Muscle layer of colon (tissue), 2 donors: Measurements from ENCODE around the gene APEH.

ENCODE experiments used
- H3K27ac ChIP-seq: one replicate; pipeline ENCODE4 v1.7.0; 2013; ENCODE audit warnings: low read depth, mild to moderate bottlenecking, low read length, moderate library complexity
- H3K27me3 ChIP-seq, 2 donors: one replicate each; pipeline ENCODE4 v1.7.0; 2013; ENCODE audit warnings: low read length in 2 of 2, mild to moderate bottlenecking in 2 of 2; ENCODE audit not compliant: insufficient read depth in 2 of 2, control insufficient read depth in 1 of 2
- H3K36me3 ChIP-seq: one replicate; pipeline ENCODE4 v1.7.0; 2013; ENCODE audit warnings: mild to moderate bottlenecking, low read length; ENCODE audit not compliant: insufficient read depth
- H3K4me1 ChIP-seq: one replicate; pipeline ENCODE4 v1.7.0; 2013; ENCODE audit warnings: mild to moderate bottlenecking, low read length; ENCODE audit not compliant: insufficient read depth
- H3K4me3 ChIP-seq, 2 donors: one replicate each; pipeline ENCODE4 v1.7.0; 2013; ENCODE audit warnings: low read length in 2 of 2, low read depth in 1 of 2, mild to moderate bottlenecking in 1 of 2, moderate library complexity in 1 of 2
- H3K9ac ChIP-seq: one replicate; pipeline ENCODE4 v1.7.0; 2013; ENCODE audit warnings: low read length
- H3K9me3 ChIP-seq: one replicate; pipeline ENCODE4 v1.7.0; 2013; ENCODE audit warnings: mild to moderate bottlenecking, low read length
- donor health status: abdominal sarcoma.
- donor health status: Adenocarcinoma of cecum.

The APEH gene

GRCh38 chr3:49652218-49652902 is 21.8 kb upstream of the APEH start:
- Histone ChIP-seq H3K36me3 (no peaks in the 10 kb centered on the region), H3K4me1 (no peaks in the 10 kb centered on the region), H3K4me3 (no peak overlapping the region), H3K9me3 (no peaks in the 10 kb centered on the region), H3K9ac (no peak overlapping the region), H3K27ac (no peak overlapping the region), H3K27me3 (peaks cover 0 to 4% of the 10 kb centered on the region in 2 donors)

GRCh38 chr3:49652903-49653415 is 21.2 kb upstream of the APEH start:
- no peak overlapping the region for H3K4me3 ChIP-seq
- no peaks in the 10 kb centered on the region for H3K36me3 ChIP-seq
- H3K4me1 ChIP-seq = no peaks in the 10 kb centered on the region
- no peak overlapping the region for H3K27ac ChIP-seq
- H3K27me3 ChIP-seq = peaks cover 0 to 4% of the 10 kb centered on the region in 2 donors
- no peaks in the 10 kb centered on the region for H3K9me3 ChIP-seq
- H3K9ac ChIP-seq = no peak overlapping the region

GRCh38 chr3:49653621-49654020 is 20.5 kb upstream of the APEH start:
- Histone ChIP-seq H3K9me3 (no peaks in the 10 kb centered on the region), H3K36me3 (no peaks in the 10 kb centered on the region), H3K4me3 (no peak overlapping the region), H3K9ac (no peak overlapping the region), H3K27me3 (peaks cover 0 to 4% of the 10 kb centered on the region in 2 donors), H3K27ac (no peak overlapping the region), H3K4me1 (no peaks in the 10 kb centered on the region)

- Histone ChIP-seq H3K4me1 (no peaks in the 10 kb centered on the region), H3K27me3 (peaks cover 0 to 4% of the 10 kb centered on the region in 2 donors), H3K9ac (no peak overlapping the region), H3K27ac (no peak overlapping the region), H3K36me3 (no peaks in the 10 kb centered on the region), H3K4me3 (no peak overlapping the region), H3K9me3 (no peaks in the 10 kb centered on the region)
These were observed 19.9 kb upstream of the APEH start for GRCh38 chr3:49654176-49654825.

GRCh38 chr3:49654955-49655556 is 19.1 kb upstream of the APEH start:
- H3K9ac ChIP-seq = no peak overlapping the region
- H3K9me3 ChIP-seq = no peaks in the 10 kb centered on the region
- H3K4me3 ChIP-seq = no peak overlapping the region
- H3K27me3 ChIP-seq = peaks cover 0 to 4% of the 10 kb centered on the region in 2 donors
- H3K36me3 ChIP-seq = no peaks in the 10 kb centered on the region
- no peak overlapping the region for H3K27ac ChIP-seq
- no peaks in the 10 kb centered on the region for H3K4me1 ChIP-seq

GRCh38 chr3:49655731-49656285 is 18.3 kb upstream of the APEH start:
- H3K36me3 ChIP-seq = no peaks in the 10 kb centered on the region
- H3K27me3 ChIP-seq = peaks cover 0 to 4% of the 10 kb centered on the region in 2 donors
- H3K4me3 ChIP-seq = no peak overlapping the region
- no peak overlapping the region for H3K27ac ChIP-seq
- no peaks in the 10 kb centered on the region for H3K4me1 ChIP-seq
- no peaks in the 10 kb centered on the region for H3K9me3 ChIP-seq
- H3K9ac ChIP-seq = no peak overlapping the region

GRCh38 chr3:49656541-49657112 is 17.5 kb upstream of the APEH start:
- no peaks in the 10 kb centered on the region for H3K9me3 ChIP-seq
- no peak overlapping the region for H3K9ac ChIP-seq
- H3K4me3 ChIP-seq = no peak overlapping the region
- no peaks in the 10 kb centered on the region for H3K36me3 ChIP-seq
- H3K27ac ChIP-seq = no peak overlapping the region
- H3K27me3 ChIP-seq = peaks cover 0 to 4% of the 10 kb centered on the region in 2 donors
- H3K4me1 ChIP-seq = no peaks in the 10 kb centered on the region

- no peak overlapping the region for H3K9ac ChIP-seq
- H3K4me3 ChIP-seq = no peak overlapping the region
- H3K27ac ChIP-seq = no peak overlapping the region
- no peaks in the 10 kb centered on the region for H3K36me3 ChIP-seq
- no peaks in the 10 kb centered on the region for H3K4me1 ChIP-seq
- H3K27me3 ChIP-seq = peaks cover 0 to 4% of the 10 kb centered on the region in 2 donors
- no peaks in the 10 kb centered on the region for H3K9me3 ChIP-seq
These were observed 16.8 kb upstream of the APEH start for GRCh38 chr3:49657208-49657915.

GRCh38 chr3:49658711-49659110 is 15.4 kb upstream of the APEH start:
- H3K9me3 ChIP-seq = no peaks in the 10 kb centered on the region
- no peak overlapping the region for H3K4me3 ChIP-seq
- H3K9ac ChIP-seq = no peak overlapping the region
- H3K27ac ChIP-seq = no peak overlapping the region
- no peaks in the 10 kb centered on the region for H3K4me1 ChIP-seq
- H3K36me3 ChIP-seq = no peaks in the 10 kb centered on the region
- H3K27me3 ChIP-seq = peaks cover 0 to 13% of the 10 kb centered on the region in 2 donors

GRCh38 chr3:49659756-49660155 is 14.4 kb upstream of the APEH start:
- no peaks in the 10 kb centered on the region for H3K9me3 ChIP-seq
- H3K36me3 ChIP-seq = no peaks in the 10 kb centered on the region
- no peaks in the 10 kb centered on the region for H3K4me1 ChIP-seq

GRCh38 chr3:49661281-49661680 is 12.9 kb upstream of the APEH start:
- Histone ChIP-seq H3K36me3 (no peaks in the 10 kb centered on the region), H3K9ac (no peak overlapping the region), H3K9me3 (no peaks in the 10 kb centered on the region), H3K4me3 (no peak overlapping the region), H3K27me3 (peaks cover 0 to 28% of the 10 kb centered on the region in 2 donors), H3K27ac (no peak overlapping the region), H3K4me1 (no peaks in the 10 kb centered on the region)

More at GRCh38 chr3:49659756-49660155, 14.4 kb upstream of the APEH start:
- H3K4me3 ChIP-seq = no peak overlapping the region
- no peak overlapping the region for H3K9ac ChIP-seq
- H3K27ac ChIP-seq = no peak overlapping the region
- peaks cover 0 to 13% of the 10 kb centered on the region in 2 donors for H3K27me3 ChIP-seq
